C1 segment of cervical spinal cord (tissue), 14 donors: Measurements from ENCODE around the gene TMEM232.
"Not testable (repeated sequence)": the region's sequence is repeated elsewhere in the genome, so short reads cannot be mapped to it uniquely, and the experiment has no call there.

Experiments
- DNase-seq, 14 donors: peaks; one replicate each; lab custom pipeline; 2025; lab: John Stamatoyannopoulos, UW

Gene TMEM232

GRCh38 chr5:110625376-110625999 is 101.0 kb downstream of the TMEM232 start:
- no peak for DNase-seq

DNA sequence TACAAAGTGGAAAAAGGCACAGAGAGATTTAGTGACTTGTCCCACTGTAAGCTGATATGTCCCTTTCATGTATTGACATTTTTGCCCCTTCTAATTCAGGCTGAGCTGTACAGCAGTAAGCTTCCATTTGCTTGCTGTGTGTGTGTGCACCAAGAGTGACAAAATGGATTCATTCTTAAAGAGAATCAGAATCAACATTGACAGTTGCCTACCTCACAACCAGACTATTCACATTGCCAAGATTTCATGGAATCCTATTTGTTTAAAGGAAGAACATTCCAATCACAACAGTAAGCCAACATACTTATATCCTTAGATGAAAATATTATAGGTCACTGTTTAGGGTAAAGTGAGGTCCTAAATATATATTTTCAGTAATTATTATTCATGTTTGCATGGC is 102.6 kb downstream of the TMEM232 start:
- no peak for DNase-seq

- no peak for DNase-seq
These were observed 107.5 kb downstream of the TMEM232 start for GRCh38 chr5:110618941-110619340.

DNA sequence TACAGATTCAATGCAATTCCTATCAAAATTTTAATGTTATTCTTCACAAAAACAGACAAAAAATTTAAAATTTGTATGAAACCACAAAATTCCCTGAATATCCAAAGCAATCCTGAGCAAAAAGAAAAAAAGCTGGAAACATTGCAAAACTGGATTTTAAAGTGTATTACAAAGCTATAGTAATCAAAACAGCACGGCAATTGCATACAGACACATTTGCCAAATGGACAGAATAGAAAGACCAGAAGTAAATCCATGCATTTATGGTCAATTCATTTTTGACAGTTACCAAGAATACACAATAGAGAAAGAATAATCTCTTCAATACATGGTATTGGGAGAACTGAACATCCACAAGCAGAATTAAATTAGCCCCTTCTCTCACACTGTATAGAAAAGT is 110.5 kb downstream of the TMEM232 start:
- no peak for DNase-seq

DNA sequence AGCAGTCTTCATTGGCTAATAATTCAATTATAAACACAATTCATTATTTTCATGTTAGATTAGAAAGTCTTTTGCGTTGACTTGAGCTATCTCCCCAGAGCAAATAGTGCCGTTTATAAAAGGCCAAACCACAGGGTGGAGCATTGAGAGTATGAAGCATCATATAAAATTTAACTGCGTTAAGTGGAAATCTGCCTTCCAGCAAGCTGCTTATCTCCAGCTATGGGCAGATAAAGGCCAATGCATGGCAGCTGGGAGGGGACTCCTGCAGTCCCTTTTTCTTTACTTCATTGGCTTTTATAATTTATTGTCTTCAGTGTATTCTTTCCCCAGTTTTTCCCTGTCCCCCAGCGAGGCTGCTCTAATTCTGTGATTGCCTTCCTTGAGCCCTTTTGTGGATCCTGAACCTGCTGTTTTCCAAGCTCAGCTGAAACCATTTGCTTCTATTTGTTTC is 113.7 kb downstream of the TMEM232 start:
- no peak for DNase-seq

- no peak for DNase-seq
These were observed 114.7 kb downstream of the TMEM232 start for GRCh38 chr5:110611817-110612216.

DNA sequence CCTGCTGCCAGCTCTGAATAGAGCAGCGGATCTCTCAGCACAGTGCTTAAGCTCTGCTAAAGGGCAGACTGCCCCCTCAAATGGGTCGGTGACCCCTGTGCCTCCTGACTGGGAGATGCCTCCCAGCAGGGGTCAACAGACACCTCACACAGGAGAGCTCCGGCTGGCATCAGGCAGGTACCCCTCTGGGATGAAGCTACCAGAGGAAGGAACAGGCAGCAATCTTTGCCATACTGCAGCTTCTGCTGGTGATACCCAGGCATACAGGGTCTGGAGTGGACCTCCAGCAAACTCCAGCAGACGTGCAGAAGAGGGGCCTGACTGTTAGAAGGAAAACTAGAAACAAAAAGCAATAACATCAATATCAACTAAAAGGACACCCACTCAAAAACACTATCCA is 131.6 kb downstream of the TMEM232 start:
- no peak for DNase-seq

- DNase-seq, result no peak
These were observed 136.3 kb downstream of the TMEM232 start for GRCh38 chr5:110590187-110590586.

DNA sequence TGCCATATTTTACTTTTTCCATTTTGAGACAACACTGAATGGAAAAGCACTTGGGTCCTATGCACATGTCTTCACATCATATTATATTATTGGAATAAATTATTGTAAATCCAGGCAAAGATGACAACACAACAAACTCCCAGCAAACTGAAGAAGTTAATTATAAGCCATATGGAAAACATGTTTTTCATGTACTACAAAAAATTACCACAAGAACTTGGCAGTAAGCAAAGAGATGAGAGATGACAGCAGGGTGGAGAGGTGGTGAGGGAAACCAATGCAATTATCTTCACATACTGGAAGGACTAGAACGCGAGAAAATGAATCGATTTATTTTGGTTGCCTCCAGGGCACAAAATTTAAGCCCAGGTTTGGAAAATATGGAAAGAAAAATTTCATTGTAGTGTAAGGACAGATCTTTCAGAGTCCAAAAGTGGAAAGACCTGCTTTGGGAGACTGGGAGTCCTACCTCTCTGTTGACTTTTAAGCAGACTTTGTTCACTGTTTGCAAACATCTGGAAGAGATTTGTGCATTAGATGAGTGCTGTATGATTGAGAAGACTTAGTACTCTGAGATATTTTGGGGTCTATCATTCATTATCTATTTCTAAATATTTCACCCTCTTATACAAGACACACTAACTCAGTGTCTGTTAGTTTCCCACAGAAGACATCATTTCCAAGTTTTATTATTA is 138.0 kb downstream of the TMEM232 start:
- no peak for DNase-seq

- no peak for DNase-seq
These were observed 145.8 kb downstream of the TMEM232 start for GRCh38 chr5:110580625-110581024.

DNA sequence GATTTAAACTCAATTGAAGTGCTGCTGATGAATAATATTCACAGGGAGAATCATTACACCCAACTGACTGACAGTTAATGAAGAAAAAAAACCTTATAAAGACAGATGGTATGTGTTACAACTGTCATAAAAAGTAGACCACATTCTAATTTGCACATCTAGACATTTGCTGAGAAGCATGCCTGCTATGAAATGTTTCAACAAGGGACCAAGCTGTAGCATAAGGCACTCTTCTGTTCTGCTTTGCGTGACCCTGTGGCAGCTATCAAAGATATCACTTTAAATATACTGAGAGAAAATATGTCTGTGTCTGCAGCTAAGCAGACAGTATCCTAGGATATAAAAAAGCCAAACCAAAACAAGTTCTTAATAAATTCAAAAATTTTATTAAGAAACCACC is 153.7 kb downstream of the TMEM232 start:
- no peak for DNase-seq

GRCh38 chr5:110562191-110562590 is 164.3 kb downstream of the TMEM232 start:
- DNase-seq, result no peak

- no peak for DNase-seq
These were observed 165.0 kb downstream of the TMEM232 start for GRCh38 chr5:110561510-110561909.

DNA sequence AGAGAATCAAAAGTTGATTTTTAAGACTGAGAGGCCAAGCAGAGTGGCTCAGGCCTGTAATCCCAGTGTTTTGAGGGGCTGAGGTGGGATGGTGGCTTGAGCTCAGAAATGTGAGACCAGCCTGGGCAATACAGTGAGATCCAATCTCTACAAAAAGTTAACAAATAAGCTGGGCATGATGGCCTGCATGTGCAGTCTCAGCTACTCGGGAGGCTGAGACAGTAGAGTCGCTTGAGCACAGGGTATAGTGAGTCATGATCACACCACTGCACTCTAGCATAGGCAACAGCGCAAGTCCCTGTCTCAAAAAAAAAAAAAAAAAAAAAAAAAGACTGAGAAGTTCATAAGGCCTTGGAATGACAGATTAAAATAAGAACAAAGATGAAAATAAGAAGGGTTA is 177.2 kb downstream of the TMEM232 start:
- no peak for DNase-seq

GRCh38 chr5:110548171-110548570 is 178.3 kb downstream of the TMEM232 start:
- no peak for DNase-seq

DNA sequence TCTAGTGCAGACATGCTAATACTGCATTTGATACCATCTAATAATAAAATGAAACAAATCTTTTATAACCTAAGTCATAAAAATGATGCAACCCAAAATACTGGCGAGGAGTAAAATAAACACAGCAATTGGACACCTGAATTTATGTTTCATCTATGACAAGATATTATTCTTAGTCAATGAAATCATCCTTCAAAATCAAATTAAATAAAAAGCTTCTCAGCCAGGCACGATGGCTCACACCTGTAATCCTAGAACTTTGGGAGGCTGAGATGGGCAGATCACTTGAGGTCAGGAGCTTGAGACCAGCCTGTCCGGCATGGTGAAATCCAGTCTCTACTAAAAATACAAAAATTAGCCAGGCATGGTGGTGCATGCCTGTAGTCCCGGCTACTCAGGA is 179.0 kb downstream of the TMEM232 start:
- no peak for DNase-seq

DNA sequence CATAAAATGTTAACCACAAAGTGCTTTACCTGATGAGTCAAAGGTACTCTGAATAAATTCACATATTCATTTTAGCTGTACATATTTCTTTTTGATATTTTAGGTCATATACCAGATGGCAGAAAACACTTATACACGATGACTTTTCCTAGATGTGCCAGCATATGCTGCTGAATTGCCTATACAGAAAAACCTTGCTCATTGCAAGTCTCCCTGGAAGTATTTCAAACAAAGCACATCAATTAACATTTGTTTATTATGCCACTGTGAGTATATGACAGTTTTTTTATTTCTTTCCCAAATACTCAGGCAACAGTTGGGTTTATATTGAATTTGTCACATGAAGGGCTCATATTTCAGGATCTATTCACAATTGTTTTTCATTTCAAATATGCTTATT is 180.8 kb downstream of the TMEM232 start:
- DNase-seq, result no peak

DNA sequence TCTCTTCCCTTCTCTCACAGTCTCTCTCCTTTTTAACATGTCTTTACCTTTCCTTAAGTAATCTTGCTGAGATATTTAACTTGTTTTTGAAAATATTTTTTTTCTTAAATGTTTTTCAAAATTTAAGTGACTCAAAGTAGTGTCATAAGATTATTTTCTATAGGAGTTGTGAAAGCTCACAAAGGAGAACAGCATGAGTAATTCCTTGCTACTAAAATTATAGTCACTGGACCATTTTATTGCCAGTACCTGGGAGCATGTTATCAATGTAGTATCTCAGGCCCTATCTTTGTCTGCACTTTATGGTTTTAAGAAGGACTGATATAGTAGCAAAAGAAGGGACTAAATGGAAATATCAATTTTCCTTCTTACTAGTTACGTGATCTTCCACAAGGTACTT is 181.9 kb downstream of the TMEM232 start:
- DNase-seq, result no peak

DNA sequence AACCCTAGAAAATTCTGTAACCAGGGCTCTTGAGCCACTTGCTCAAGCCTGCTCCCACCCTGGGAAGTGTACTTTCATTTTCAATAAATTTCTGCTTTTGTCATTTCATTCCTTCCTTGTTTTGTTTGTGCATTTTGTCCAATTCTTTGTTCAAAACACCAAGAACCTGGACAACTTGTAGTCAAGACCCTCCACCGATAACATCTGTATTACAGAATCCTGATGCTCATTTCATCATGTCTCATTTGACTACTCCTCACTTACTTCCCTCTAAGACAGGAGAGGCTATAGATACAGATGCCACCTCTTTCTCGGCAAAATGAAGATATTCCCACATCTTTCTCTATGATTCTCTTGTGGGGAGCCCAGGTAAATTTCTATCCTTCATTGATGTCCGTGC is 183.5 kb downstream of the TMEM232 start:
- DNase-seq, result no peak

GRCh38 chr5:110536120-110537115 is 190.1 kb downstream of the TMEM232 start:
- peak in 5 of 14 donors; percentile 0 to 26 (median 15) for DNase-seq

GRCh38 chr5:110535146-110535545 is 191.3 kb downstream of the TMEM232 start:
- DNase-seq, result not testable (repeated sequence)

DNA sequence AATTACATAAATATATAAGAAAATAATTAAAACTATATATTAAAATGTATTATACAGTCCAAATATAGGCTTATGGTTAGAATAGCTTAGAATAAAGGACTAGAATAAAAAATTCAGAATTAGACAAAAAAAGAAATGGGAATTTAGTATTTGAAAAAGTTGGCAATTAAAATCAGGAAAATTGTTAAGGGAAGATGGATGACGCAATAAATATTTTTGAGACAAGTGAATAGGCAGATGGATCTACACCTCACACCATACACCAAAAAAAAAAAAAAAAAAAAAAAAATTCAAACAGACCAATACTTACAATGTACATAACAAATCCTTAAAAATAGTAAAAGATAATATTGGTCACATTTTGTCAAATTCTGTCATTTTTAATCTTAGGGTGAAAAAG is 200.7 kb downstream of the TMEM232 start:
- DNase-seq, result no peak
